Measurements from ENCODE around the gene PPP1R26.

DNA sequence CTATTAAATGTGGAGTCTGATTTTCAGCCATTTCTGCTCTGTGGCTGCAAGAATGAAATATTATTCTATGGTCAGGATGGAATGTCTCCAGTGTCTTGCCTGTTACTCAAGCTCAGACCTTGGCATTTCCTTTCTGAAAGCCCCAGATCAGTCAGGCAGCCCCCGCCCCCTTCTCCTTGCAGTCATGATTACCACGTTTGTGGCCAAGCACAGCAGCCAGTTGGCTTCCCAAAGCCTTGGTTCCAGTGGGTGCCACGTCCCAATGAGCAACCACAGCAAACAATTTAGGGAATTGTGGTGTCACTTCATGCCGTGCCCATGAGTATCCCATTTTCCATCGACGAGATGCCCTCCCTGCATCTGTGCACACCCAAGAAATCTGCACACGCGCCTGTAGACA, 56.6 kb downstream of the PPP1R26 start:
- TF ChIP-seq, protein P1, sequence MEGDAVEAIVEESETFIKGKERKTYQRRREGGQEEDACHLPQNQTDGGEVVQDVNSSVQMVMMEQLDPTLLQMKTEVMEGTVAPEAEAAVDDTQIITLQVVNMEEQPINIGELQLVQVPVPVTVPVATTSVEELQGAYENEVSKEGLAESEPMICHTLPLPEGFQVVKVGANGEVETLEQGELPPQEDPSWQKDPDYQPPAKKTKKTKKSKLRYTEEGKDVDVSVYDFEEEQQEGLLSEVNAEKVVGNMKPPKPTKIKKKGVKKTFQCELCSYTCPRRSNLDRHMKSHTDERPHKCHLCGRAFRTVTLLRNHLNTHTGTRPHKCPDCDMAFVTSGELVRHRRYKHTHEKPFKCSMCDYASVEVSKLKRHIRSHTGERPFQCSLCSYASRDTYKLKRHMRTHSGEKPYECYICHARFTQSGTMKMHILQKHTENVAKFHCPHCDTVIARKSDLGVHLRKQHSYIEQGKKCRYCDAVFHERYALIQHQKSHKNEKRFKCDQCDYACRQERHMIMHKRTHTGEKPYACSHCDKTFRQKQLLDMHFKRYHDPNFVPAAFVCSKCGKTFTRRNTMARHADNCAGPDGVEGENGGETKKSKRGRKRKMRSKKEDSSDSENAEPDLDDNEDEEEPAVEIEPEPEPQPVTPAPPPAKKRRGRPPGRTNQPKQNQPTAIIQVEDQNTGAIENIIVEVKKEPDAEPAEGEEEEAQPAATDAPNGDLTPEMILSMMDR (IDR thresholded peaks at IDR 0.05; ENCODE audit: low read length), result no peak
- TF ChIP-seq EZH2 (IDR thresholded peaks at IDR 0.05; ENCODE audit: borderline replicate concordance, low read length), result no peak
